Choroid plexus epithelial cell (primary cell): ENCODE measurements around the gene CADM4.

Experiments used
- DNase-seq: peaks from one replicate; pipeline ENCODE4 v3.0.0-alpha.2; 2010; ENCODE audit warnings: low read depth
- H3K4me3 ChIP-seq: 2 replicates; pipeline ENCODE4 v1.5.1; 2011; ENCODE audit warnings: low read depth, mild to moderate bottlenecking, control low read depth, low read length, moderate library complexity
- TF ChIP-seq, protein P1 (sequence below): conservative IDR thresholded peaks from 2 replicates; pipeline ENCODE4 v1.5.1; 2011; ENCODE audit warnings: low read depth, mild to moderate bottlenecking, control low read depth, inconsistent platforms, low read length, moderate library complexity

The CADM4 gene

DNA sequence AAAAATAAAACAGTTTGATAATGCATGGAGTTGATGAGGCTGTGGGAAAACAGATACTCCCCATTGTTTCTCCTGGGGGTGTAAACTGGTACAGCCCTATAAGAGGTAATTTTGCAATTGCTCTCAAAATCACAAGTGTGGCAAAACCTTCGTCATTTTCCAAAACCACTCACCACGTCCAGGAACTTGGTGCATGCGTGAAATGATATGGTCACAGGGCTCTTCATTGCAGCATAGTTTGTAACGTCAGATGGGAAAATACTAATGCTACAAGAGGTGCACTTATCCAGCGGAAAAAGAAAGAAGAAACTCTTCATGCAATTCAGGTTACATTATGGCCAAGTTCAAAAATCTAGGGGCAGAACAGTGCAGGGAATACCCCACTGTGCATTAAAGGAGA lies 42.2 kb upstream of the CADM4 start:
- no peak for DNase-seq
- H3K4me3 ChIP-seq = no peak overlapping the region
- TF ChIP-seq, protein P1, sequence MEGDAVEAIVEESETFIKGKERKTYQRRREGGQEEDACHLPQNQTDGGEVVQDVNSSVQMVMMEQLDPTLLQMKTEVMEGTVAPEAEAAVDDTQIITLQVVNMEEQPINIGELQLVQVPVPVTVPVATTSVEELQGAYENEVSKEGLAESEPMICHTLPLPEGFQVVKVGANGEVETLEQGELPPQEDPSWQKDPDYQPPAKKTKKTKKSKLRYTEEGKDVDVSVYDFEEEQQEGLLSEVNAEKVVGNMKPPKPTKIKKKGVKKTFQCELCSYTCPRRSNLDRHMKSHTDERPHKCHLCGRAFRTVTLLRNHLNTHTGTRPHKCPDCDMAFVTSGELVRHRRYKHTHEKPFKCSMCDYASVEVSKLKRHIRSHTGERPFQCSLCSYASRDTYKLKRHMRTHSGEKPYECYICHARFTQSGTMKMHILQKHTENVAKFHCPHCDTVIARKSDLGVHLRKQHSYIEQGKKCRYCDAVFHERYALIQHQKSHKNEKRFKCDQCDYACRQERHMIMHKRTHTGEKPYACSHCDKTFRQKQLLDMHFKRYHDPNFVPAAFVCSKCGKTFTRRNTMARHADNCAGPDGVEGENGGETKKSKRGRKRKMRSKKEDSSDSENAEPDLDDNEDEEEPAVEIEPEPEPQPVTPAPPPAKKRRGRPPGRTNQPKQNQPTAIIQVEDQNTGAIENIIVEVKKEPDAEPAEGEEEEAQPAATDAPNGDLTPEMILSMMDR = no peak

DNA sequence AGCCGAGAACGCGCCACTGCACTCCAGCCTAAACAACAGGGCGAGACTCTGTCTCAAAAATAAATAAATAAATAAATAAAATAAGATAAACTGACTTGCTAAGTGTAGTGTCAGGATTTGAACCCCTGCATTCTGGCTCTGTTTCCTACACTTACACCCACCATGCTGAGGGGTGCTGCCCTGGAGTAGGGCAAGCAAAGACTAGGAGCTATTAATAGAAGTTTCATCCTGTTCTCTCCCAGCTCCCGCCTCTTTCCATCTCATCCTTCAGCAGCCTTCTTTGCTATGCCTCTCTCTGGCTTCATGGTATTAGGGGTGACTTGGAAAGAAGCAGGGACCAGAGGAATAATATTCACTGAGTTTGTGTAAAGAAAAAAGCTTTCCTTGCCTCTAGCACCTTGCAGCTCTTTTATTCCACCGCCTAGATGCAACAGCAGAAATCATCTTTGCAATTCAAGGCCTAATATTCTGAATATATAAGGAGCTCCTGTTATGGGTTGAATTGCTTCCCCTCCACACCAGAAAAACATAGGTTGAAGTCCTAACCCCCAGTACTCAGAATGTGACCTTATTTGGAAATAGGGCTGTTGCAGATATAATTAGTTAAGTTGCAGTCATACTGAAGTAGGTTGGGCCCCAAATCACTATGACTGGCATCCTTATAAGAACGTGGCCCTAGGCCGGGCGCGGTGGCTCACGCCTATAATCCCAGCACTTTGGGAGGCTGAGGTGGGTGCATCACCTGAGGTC lies 39.0 kb upstream of the CADM4 start:
- DNase-seq = no peak
- TF ChIP-seq, protein P1 = no peak
- H3K4me3 ChIP-seq = no peak overlapping the region

DNA sequence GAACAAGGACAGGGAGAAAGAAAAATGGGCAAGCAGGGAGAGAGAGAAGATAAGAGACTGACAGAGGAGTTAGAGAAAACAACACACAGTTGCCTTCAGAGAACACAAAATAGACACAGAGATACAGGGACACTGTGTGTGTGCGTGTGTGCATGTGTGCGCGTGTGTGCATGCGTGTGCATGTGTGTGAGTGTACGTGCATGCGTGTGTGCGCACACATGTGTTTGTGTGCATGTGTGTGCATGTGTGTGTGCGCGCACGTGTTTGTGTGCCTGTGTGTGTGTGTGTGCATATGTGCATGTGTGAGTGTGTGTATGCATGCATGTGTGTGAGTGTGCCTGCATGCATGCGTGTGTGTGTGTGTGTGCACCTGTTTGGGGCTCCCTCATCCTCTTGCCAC lies 36.3 kb upstream of the CADM4 start:
- DNase-seq = no peak
- TF ChIP-seq, protein P1 = no peak
- H3K4me3 ChIP-seq = no peak overlapping the region

DNA sequence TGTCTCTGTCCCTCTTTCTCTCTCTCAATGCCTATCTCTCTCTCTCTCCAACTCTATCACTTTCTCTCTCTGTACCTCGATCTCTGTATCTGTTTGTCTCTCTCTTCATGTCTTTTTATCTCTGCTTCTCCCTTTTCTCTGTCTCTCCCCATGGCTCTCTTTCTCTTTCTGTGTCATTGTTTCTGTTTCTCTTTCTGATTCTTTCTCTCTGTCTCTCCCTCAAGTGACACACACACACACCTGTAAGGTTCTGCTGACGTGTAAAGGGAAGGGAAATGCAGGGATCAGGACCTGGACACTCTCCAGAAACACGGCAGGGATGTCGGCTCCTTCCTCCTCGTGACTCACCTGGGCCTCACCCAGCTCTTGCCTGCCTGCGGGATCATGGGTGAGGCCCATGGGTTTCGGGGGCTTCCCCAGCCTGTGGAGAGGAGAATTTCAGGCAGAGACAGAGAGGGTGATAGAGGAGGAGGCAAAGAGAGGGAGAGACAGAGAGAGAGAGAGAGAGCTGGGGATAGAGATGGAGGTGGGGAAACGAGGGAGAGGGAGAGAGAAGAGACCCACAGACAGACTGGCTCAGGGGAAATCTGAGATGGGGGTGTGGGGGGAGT lies 35.7 kb upstream of the CADM4 start:
- TF ChIP-seq, protein P1 = no peak
- peak; percentile 53 for DNase-seq
- no peak overlapping the region for H3K4me3 ChIP-seq

DNA sequence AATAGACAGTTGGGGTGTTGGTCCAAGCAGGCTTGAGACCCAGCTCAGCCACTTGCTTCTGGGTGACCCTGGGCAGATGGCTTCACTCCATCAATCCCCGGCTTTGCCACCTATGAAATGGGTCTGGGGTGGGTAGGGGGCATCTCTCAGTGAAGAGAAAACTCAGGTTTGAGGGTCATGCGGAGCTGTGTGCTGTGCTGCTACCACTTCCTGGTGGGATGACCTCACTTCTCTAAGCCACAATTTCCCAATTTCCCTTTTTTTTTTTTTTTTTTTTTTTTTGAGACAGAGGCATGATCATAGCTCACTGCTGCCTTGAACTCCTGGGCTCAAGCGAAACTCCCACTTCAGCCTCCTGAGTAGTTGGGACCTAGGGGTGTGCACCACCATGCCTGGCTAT lies 34.9 kb upstream of the CADM4 start:
- TF ChIP-seq, protein P1 = no peak
- peak; percentile 54 for DNase-seq
- H3K4me3 ChIP-seq = no peak overlapping the region

DNA sequence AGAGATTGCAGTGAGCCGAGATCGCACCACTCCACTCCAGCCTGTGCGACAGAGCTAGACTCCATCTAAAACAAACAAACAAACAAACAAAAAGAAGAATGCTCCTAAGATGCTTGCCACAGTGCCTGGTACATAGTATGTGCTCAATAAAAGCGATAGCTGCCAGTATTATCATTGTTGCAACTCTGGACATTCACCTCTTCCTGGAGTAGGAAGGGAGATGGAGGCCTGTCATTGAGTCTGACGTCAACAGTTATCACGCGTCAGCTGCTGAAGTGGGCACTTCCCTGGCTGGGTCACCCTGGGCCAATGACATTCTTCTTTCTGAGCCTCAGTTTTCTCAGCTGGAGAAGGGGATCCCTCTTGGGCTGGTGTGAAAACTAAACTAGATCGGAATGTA lies 34.5 kb upstream of the CADM4 start:
- TF ChIP-seq, protein P1 = no peak
- DNase-seq = no peak
- no peak overlapping the region for H3K4me3 ChIP-seq

DNA sequence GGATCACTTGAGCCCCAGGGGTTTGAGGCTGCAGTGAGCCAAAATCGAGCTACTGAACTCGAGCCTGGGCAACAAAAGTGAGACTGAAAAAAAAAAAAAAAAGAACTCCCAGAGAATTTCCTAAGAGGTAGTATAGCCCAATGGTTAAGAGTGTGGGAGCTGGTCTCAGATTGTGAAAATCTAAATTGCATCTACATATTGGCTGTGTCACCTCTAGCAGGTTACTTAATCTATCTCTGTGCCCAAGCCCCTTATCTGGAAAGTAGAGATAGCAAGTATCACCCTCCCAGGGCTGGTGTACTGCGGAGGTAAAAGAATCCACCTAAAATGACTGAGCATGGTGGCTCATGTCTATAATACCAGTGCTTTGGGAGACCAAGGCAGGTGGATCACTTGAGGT lies 34.0 kb upstream of the CADM4 start:
- no peak overlapping the region for H3K4me3 ChIP-seq
- TF ChIP-seq, protein P1 = no peak
- DNase-seq = no peak
